Activated naive CD8-positive, alpha-beta T cell treated with anti-CD3 and anti-CD28 coated beads, Interleukin-2, amount 10 ng/mL, durations not matched to agents 7 days and 5 days (primary cell): ENCODE data around the gene NCOR1. TPM values are rescaled to one million over a fixed set of nuclear protein-coding genes. Genes with fewer than 3 reads are reported as not detected.
"Not testable (repeated sequence)": the region's sequence is repeated elsewhere in the genome, so short reads cannot be mapped to it uniquely, and the experiment has no call there.

ENCODE experiments used
- ATAC-seq: fragments of 150-1000 bp; cut with Tn5 transposase; one replicate; pipeline ENCODE4 v1.10.0; 2021; ENCODE audit warnings: low read depth, moderate library complexity
- POLR2A ChIA-PET: fragments of 350-600 bp; sonication (Branson Sonifier 250); formaldehyde crosslinking; loops from one replicate; lab custom pipeline; 2021; ENCODE audit warnings: antibody characterized with exemption; lab: Charles Lee
- DNase-seq: peaks from one replicate; pipeline ENCODE4 v3.0.0; 2021
- H3K27ac Mint-ChIP-seq: one replicate; pipeline ENCODE4 v1.8.0; 2022; ENCODE audit warnings: mild to moderate bottlenecking, mixed read lengths
- H3K27me3 Mint-ChIP-seq: one replicate; pipeline ENCODE4 v1.8.0; 2022; ENCODE audit warnings: mild to moderate bottlenecking, moderate library complexity, mixed read lengths
- H3K36me3 Mint-ChIP-seq: one replicate; pipeline ENCODE4 v1.8.0; 2021; ENCODE audit warnings: mild to moderate bottlenecking, mixed read lengths
- H3K4me1 Mint-ChIP-seq: one replicate; pipeline ENCODE4 v1.8.0; 2021; ENCODE audit warnings: mixed read lengths
- H3K4me3 Mint-ChIP-seq: one replicate; pipeline ENCODE4 v1.8.0; 2022; ENCODE audit warnings: mild to moderate bottlenecking, moderate library complexity, mixed read lengths
- H3K9me3 Mint-ChIP-seq: one replicate; pipeline ENCODE4 v1.8.0; 2021; ENCODE audit warnings: mixed read lengths
- total RNA-seq, 2 experiments: library from RNA; stranded (reverse); gene quantifications; one replicate each; pipeline ENCODE4 v1.2.3, GENCODE V29; 2021

NCOR1 gene
- total RNA-seq, 2 experiments from 2014 or later: 157 to 161 TPM

DNA sequence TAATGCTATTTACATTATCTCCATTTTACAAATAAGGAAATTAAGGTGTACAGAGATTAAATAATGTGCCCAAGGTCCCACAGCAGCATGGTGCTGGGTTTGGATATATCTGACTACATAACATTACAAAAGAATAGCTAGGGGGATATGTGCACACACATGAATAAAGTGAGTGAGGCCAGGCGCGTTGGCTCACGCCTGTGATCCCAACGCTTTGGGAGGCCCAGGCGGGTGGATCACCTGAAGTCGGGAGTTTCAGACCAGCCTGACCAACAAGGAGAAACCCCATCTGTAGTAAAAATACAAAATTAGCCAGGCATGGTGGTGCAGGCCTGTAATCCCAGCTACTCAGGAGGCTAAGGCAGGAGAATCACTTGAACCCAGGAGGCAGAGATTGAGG, 10.6 kb downstream of the NCOR1 start:
- DNase-seq, H3K27ac Mint-ChIP-seq, H3K9me3 Mint-ChIP-seq, H3K27me3 Mint-ChIP-seq, ATAC-seq, H3K4me3 Mint-ChIP-seq, H3K36me3 Mint-ChIP-seq, POLR2A ChIA-PET: not testable (repeated sequence)
- H3K4me1 Mint-ChIP-seq: peaks cover 26% of the 10 kb centered on the region

DNA sequence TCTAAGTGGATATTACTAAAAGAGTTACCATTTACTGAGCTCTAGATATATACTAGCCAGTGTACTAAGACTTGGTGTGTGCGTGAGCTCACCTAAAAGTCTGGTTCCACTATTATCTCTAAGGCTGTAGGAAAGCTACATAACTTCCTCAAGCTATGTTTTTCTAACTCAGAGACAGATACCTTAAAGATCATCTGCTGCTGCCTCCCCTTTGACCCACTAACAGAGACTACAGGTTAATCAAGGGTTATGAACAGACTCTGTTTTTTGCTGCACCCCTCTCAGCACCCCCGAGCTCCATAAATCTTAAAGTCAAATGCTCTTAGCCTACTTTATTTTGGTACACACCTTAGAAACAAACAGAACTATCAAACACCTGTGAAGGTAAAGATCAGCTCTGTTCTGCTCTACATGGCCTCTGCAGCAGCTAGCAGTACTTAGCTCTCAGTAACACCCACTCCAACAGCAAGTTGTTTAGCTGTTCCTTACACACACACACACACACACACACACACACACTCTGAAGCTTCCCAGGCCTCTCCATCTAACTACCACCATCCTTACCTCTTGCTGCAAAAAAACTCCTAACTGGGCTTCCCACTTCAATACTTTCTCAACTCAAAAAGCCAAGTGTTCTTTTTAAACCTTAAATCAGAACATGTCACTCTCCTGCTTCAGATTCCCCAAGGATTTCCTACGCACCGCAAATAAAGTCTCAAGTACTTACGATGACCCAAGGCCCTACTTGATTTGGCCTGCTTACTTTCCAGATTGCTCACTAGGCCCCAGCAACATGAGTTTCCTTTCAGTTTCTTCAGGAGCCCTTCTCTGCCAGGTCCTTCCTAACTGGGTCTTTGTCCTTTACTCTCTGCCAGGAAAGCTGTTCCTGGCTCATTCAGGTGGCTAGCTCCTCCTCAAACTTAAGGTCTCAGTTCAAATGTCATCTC, 12.5 kb downstream of the NCOR1 start:
- not testable (repeated sequence) for ATAC-seq, DNase-seq, H3K27me3 Mint-ChIP-seq, H3K9me3 Mint-ChIP-seq
- peak overlapping the region; percentile 11 for H3K4me3 Mint-ChIP-seq
- H3K4me1 Mint-ChIP-seq: peaks cover 32% of the 10 kb centered on the region
- H3K36me3 Mint-ChIP-seq: peaks cover 15% of the 10 kb centered on the region
- POLR2A ChIA-PET: interaction anchor here (0.7 to 0.8 kb wide), 2 partner anchors 12 to 24 kb away, joined by 3 to 4 read pairs; partner anchors contain the start of gene NCOR1
- peak overlapping the region; percentile 1 for H3K27ac Mint-ChIP-seq

DNA sequence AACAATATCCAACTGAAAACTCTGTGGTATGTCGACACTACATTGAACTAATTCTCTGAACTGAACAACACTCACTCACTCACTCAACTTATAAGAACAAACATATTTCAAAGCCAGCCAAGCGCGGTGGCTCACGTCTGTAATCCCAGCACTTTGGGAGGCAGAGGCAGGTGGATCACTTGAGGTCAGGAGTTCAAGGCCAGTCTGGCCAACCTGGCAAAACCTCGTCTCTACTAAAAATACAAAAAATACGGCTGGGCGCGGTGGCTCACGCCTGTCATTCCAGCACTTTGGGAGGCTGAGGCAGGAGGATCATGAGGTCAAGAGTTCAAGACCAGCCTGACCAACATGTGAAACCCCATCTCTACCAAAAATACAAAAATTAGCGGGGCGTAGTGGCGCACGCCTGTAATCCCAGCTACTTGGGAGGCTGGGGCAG, 13.6 kb downstream of the NCOR1 start:
- H3K27me3 Mint-ChIP-seq, ATAC-seq, DNase-seq, H3K9me3 Mint-ChIP-seq, H3K4me3 Mint-ChIP-seq, H3K27ac Mint-ChIP-seq: not testable (repeated sequence)
- H3K4me1 Mint-ChIP-seq: peaks cover 33% of the 10 kb centered on the region
- H3K36me3 Mint-ChIP-seq: peaks cover 19% of the 10 kb centered on the region
- POLR2A ChIA-PET: interaction anchor here (0.7 kb wide), 1 partner anchor 26 kb away, joined by 4 read pairs; no protein-coding TSS in a partner anchor

DNA sequence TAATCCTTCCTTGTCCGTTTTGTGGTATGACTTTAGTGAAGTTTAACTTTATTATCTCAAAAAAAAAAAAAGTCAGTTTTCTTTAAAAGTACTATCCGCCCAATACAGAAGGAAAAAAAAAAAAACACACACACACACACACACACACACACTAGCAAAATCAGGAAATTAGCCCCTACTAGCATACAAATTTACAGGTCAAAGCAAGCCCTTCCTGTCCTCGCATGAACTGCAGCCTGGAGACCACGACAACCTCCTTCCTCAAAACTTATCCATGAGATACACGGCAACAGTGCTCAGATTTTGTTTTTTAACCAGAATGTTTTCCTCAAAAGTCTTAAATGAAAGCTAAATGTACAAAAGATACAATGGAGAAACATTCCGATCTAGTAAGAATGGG, 16.2 kb downstream of the NCOR1 start:
- H3K4me3 Mint-ChIP-seq: peak overlapping the region; percentile 53
- POLR2A ChIA-PET: interaction anchor here (0.7 kb wide), 1 partner anchor 77 kb away, joined by 5 read pairs; no protein-coding TSS in a partner anchor
- no peak for DNase-seq
- peaks cover 35% of the 10 kb centered on the region for H3K4me1 Mint-ChIP-seq
- peaks cover 18% of the 10 kb centered on the region for H3K36me3 Mint-ChIP-seq
- no peaks in the 10 kb centered on the region for H3K9me3 Mint-ChIP-seq
- H3K27me3 Mint-ChIP-seq: no peaks in the 10 kb centered on the region
- no peak overlapping the region for H3K27ac Mint-ChIP-seq
- no peak for ATAC-seq

DNA sequence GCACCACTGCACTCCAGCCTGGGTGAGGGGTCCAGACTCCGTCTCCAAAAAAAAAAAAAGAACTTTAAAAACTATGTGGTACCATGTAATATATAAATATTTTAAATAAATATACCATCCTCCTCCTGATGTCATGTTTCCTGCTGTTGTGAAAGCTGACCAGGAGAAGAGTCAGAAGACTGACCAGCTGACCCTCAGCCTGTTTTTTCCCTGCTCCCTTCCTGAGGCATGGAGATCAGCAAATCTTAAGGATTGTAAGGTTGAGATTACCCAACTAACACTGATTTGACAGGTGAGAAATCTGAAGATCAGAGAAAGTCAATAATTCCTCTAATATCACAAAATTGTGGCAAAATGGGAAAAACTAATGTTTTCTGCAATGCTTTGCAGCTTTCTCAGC, 18.1 kb downstream of the NCOR1 start:
- ATAC-seq: no peak
- no peaks in the 10 kb centered on the region for H3K27me3 Mint-ChIP-seq
- peaks cover 25% of the 10 kb centered on the region for H3K4me1 Mint-ChIP-seq
- H3K36me3 Mint-ChIP-seq: peaks cover 26% of the 10 kb centered on the region
- peak overlapping the region; percentile 38 for H3K27ac Mint-ChIP-seq
- H3K4me3 Mint-ChIP-seq: no peak overlapping the region
- no peak for DNase-seq
- POLR2A ChIA-PET: interaction anchor here (0.7 kb wide), 1 partner anchor 11 kb away, joined by 3 read pairs; no protein-coding TSS in a partner anchor
- no peaks in the 10 kb centered on the region for H3K9me3 Mint-ChIP-seq

DNA sequence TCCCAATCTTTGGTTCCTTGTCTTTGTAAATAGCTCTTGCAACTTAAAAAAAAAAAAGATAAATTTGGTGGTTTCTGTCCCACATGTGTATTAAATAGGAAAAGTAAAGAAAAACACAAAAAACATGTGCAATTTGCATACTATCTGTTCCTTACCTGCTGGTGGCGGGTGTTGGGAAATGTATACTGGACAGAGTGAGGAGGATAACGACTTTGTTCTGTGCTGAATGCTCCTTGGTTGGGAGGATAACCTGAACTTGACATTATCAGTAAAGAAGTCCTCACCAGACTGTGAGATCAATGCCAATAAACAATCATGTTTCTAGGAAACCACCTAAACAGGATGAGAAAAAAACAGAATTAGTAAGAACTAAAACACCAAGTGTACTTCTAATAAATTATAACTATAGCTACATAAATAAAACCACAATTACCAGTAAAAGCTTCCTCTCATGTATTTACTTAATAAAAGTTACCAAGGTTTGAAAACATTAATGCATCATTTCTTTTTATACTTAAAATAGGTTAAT, 21.0 kb downstream of the NCOR1 start:
- POLR2A ChIA-PET, H3K9me3 Mint-ChIP-seq, DNase-seq, H3K27ac Mint-ChIP-seq, ATAC-seq, H3K4me3 Mint-ChIP-seq, H3K27me3 Mint-ChIP-seq: not testable (repeated sequence)
- H3K4me1 Mint-ChIP-seq: peaks cover 21% of the 10 kb centered on the region
- peaks cover 31% of the 10 kb centered on the region for H3K36me3 Mint-ChIP-seq

DNA sequence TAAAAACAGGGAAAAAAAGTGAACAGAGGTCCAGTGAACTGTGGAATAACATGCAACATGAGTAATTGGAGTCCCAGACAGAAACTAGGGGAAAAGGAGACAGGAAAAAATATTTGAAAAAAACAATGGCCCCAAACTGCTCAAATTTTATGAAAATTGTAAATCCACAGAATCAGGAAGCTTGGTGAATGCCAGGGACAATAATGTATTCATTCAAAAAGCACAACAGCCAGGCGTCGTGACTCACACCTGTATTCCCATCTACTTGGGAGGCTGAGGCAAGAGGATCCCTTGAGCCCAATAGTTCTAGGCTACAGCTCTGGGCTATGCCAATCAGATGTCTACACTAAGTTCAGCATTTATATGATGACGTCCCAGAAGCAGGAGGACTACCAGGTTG, 23.7 kb downstream of the NCOR1 start:
- Mint-ChIP-seq H3K9me3 (no peaks in the 10 kb centered on the region), H3K27me3 (no peaks in the 10 kb centered on the region), H3K4me1 (peaks cover 13% of the 10 kb centered on the region), H3K27ac (no peak overlapping the region), H3K36me3 (peaks cover 22% of the 10 kb centered on the region), H3K4me3 (no peak overlapping the region)
- no peak for DNase-seq
- POLR2A ChIA-PET: no interaction called here
- ATAC-seq: no peak

DNA sequence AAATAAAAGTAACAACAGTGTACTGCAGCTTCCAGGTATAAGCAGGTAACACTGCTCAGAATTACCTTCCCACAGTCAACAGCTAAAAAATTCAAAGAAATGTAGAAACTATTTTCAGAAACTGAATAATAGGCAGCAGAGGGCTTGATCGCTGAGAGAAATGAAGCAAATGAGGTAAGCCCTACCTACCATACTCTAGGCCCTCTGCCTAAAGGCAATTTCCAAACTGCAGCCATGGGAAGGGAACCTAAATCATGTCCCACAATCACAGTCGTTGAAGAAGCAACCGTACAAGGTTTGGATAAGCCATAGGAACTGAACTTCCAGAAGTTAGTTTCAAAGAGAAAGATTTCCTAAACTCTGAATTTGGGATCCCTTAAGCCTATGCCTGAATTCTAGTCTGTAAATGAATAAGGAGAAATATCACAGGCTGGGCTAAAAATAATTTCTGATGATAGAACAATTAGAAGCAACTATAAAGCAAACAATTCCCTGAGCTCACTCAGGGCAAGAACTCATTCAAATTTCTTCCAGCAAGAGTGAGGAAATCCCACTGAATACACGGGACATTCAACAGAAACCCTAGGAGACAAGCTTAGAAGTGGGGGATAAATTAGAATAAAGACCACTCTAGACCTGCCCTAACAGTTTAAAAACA, 24.5 kb downstream of the NCOR1 start:
- no peak overlapping the region for H3K27ac Mint-ChIP-seq
- DNase-seq: no peak
- H3K27me3 Mint-ChIP-seq: no peaks in the 10 kb centered on the region
- no peaks in the 10 kb centered on the region for H3K9me3 Mint-ChIP-seq
- H3K4me3 Mint-ChIP-seq: no peak overlapping the region
- peaks cover 14% of the 10 kb centered on the region for H3K4me1 Mint-ChIP-seq
- POLR2A ChIA-PET: no interaction called here
- ATAC-seq: no peak
- H3K36me3 Mint-ChIP-seq: peaks cover 26% of the 10 kb centered on the region

DNA sequence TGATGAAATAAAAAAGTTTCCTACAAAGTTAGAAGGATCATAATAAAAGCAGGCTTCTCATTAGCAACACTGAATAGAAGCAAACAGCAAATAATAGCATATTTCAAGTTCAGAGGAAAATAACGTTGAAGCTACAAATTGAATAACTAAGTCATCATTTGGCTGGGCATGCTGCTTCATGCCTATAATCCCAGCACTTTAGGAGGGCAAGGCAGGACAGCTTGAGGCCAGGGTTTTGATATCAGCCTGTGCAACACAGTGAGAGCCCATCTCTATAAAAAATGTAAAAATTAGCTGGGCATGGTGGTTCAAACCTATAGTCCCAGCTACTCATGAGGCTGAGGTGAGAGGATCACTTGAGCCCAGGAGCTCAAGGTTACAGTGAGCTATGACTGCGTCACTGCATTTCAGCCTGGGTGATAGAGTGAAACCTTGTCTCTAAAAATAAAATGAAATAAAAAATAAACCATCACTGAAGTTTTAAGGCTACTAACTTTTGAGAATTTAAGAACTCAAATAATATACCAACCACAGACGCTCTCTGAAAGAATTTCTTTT, 25.5 kb downstream of the NCOR1 start:
- H3K27me3 Mint-ChIP-seq: no peaks in the 10 kb centered on the region
- DNase-seq: no peak
- H3K4me3 Mint-ChIP-seq: no peak overlapping the region
- no peaks in the 10 kb centered on the region for H3K9me3 Mint-ChIP-seq
- H3K36me3 Mint-ChIP-seq: peaks cover 31% of the 10 kb centered on the region
- no peak for ATAC-seq
- peaks cover 12% of the 10 kb centered on the region for H3K4me1 Mint-ChIP-seq
- POLR2A ChIA-PET: no interaction called here
- no peak overlapping the region for H3K27ac Mint-ChIP-seq

DNA sequence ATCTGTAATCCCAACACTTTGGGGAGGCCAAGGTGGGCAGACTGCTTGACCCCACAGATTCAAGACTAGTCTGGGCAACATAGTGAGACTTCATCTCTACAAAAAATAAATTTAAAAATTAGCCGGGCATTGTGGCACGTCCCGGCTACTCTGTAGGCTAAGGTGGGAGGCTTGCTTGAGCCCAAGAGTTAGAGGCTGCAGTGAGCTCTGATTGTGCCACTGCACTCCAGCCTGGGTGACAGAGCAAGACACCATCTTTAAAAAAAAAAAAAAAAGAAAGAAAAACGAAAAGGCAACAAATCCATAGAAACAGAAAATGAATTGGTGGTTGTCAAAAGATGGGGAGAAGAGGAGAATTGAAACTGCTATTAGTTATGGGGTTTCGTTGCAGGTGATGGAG, 27.7 kb downstream of the NCOR1 start:
- Mint-ChIP-seq H3K27ac (no peak overlapping the region), H3K9me3 (no peaks in the 10 kb centered on the region), H3K36me3 (peaks cover 32% of the 10 kb centered on the region), H3K4me1 (peaks cover 9% of the 10 kb centered on the region), H3K4me3 (no peak overlapping the region), H3K27me3 (no peaks in the 10 kb centered on the region)
- POLR2A ChIA-PET: no interaction called here
- no peak for DNase-seq
- ATAC-seq: no peak

DNA sequence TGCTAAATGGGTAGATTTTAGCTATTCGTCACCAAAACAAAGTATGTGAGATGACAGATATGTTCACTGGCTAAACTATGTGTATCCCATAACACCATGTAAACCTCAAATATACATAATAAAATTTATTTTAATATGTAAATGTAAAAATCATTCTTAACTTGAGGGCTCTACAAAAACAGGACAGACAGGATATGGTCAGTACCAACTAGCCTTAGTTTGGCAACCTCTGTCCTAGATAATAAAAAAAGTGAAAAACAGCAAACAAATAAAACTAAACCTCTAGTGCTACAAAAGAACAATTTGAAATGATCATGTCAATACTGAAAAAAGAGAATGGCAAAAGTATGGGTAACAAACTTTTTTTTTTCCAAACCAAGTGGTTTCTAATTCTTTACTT, 33.8 kb downstream of the NCOR1 start:
- DNase-seq: no peak
- H3K36me3 Mint-ChIP-seq: peaks cover 43% of the 10 kb centered on the region
- H3K27ac Mint-ChIP-seq: no peak overlapping the region
- H3K4me3 Mint-ChIP-seq: no peak overlapping the region
- H3K27me3 Mint-ChIP-seq: no peaks in the 10 kb centered on the region
- H3K4me1 Mint-ChIP-seq: peaks cover 12% of the 10 kb centered on the region
- ATAC-seq: no peak
- POLR2A ChIA-PET: interaction anchor here (0.5 kb wide), 1 partner anchor 196 kb away, joined by 3 read pairs; no protein-coding TSS in a partner anchor
- peaks cover 3% of the 10 kb centered on the region for H3K9me3 Mint-ChIP-seq

DNA sequence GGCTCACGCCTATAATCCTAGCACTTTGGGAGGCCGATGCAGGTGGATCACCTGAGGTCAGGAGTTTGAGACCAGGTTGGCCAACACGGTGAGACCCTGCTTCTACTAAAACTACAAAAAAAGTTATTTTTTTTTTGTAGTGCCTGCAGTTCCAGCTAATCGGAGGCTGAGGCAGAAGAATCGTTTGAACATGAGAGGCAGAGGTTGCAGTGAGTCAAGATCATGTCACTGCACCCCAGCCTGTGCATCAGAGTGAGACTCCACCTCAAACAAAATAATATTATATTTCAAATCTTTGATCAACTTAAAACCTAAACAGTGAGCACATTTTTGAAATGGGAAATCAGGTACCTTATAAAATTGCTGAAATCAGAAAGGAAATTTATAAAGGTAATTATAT, 36.5 kb downstream of the NCOR1 start:
- peaks cover 3% of the 10 kb centered on the region for H3K9me3 Mint-ChIP-seq
- H3K4me1 Mint-ChIP-seq: peaks cover 9% of the 10 kb centered on the region
- POLR2A ChIA-PET: no interaction called here
- H3K4me3 Mint-ChIP-seq: no peak overlapping the region
- no peak overlapping the region for H3K27ac Mint-ChIP-seq
- DNase-seq (no peak), ATAC-seq (no peak)
- H3K36me3 Mint-ChIP-seq: peaks cover 26% of the 10 kb centered on the region
- H3K27me3 Mint-ChIP-seq: no peaks in the 10 kb centered on the region

DNA sequence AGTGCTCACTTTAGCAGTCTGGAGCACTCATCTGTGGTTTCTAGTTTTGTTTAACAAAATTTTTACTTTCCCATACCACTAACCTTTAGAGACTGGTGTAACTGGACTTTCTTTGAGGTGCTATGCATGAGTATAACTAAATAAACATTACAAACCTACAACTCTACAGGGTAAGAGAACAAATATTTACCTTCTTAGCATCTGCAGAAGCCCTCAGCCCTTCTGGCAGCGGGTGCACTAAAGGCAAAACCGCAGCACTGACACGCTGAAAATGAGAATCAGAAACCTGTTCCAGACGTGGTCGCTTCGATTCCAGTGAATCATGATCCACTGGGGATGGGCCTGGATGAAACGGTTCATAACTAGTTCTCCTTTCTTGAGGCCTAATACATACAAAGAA, 43.7 kb downstream of the NCOR1 start:
- Mint-ChIP-seq H3K27ac (no peak overlapping the region), H3K4me1 (peaks cover 5% of the 10 kb centered on the region), H3K4me3 (no peak overlapping the region), H3K36me3 (peaks cover 26% of the 10 kb centered on the region), H3K27me3 (no peaks in the 10 kb centered on the region), H3K9me3 (peaks cover 2% of the 10 kb centered on the region)
- POLR2A ChIA-PET: no interaction called here
- DNase-seq (no peak), ATAC-seq (no peak)
